ENCODE results near the gene CUX1.
"Not testable (repeated sequence)": the region's sequence is repeated elsewhere in the genome, so short reads cannot be mapped to it uniquely, and the experiment has no call there.

Gene CUX1

GRCh38 chr7:102181517-102181916 is 364.1 kb downstream of the CUX1 start:
- no peak for DNase-seq (ENCODE audit: low read depth)
- no peak overlapping the region for H3K4me3 ChIP-seq (ENCODE audit: low read length)
- no peak for TF ChIP-seq CTCF (conservative IDR thresholded peaks at IDR 0.05; ENCODE audit: low read length)

- no peak overlapping the region for H3K4me3 ChIP-seq (ENCODE audit: low read length)
- no peak for TF ChIP-seq CTCF (conservative IDR thresholded peaks at IDR 0.05; ENCODE audit: low read length)
- no peak for DNase-seq (ENCODE audit: low read depth)
These were observed 364.6 kb downstream of the CUX1 start for GRCh38 chr7:102182016-102182415.

GRCh38 chr7:102183848-102184247 is 366.4 kb downstream of the CUX1 start:
- H3K4me3 ChIP-seq (ENCODE audit: low read length); DNase-seq (ENCODE audit: low read depth): not testable (repeated sequence)

- DNase-seq (ENCODE audit: low read depth): no peak
- no peak overlapping the region for H3K4me3 ChIP-seq (ENCODE audit: low read length)
- no peak for TF ChIP-seq CTCF (conservative IDR thresholded peaks at IDR 0.05; ENCODE audit: low read length)
These were observed 366.9 kb downstream of the CUX1 start for GRCh38 chr7:102184303-102184702.

GRCh38 chr7:102185796-102186195 is 368.4 kb downstream of the CUX1 start:
- no peak for TF ChIP-seq CTCF (conservative IDR thresholded peaks at IDR 0.05; ENCODE audit: low read length)

GRCh38 chr7:102186306-102186705 is 368.9 kb downstream of the CUX1 start:
- H3K4me3 ChIP-seq (ENCODE audit: low read length): no peak overlapping the region
- no peak for DNase-seq (ENCODE audit: low read depth)
- TF ChIP-seq CTCF (conservative IDR thresholded peaks at IDR 0.05; ENCODE audit: low read length): no peak

More at GRCh38 chr7:102185796-102186195, 368.4 kb downstream of the CUX1 start:
- DNase-seq (ENCODE audit: low read depth): no peak
- H3K4me3 ChIP-seq (ENCODE audit: low read length): no peak overlapping the region

- no peak for TF ChIP-seq CTCF (conservative IDR thresholded peaks at IDR 0.05; ENCODE audit: low read length)
- DNase-seq (ENCODE audit: low read depth): no peak
- no peak overlapping the region for H3K4me3 ChIP-seq (ENCODE audit: low read length)
These were observed 371.3 kb downstream of the CUX1 start for GRCh38 chr7:102188746-102189145.

GRCh38 chr7:102189756-102190155 is 372.3 kb downstream of the CUX1 start:
- no peak for TF ChIP-seq CTCF (conservative IDR thresholded peaks at IDR 0.05; ENCODE audit: low read length)
- no peak overlapping the region for H3K4me3 ChIP-seq (ENCODE audit: low read length)
- no peak for DNase-seq (ENCODE audit: low read depth)

Measured in AG10803 (cell line).